NT2/D1 (cell line): ENCODE results near the gene ADIPOR1.
"Not testable (repeated sequence)": the region's sequence is repeated elsewhere in the genome, so short reads cannot be mapped to it uniquely, and the experiment has no call there.

Source experiments
- DNase-seq: peaks from one replicate; pipeline ENCODE4 v3.0.0-alpha.2; 2011; ENCODE audit warnings: low read depth, low spot score
- H3K27me3 ChIP-seq: 2 replicates; pipeline ENCODE4 v1.6.0; 2011; ENCODE audit warnings: mild to moderate bottlenecking; ENCODE audit not compliant: insufficient read length, insufficient read depth
- H3K36me3 ChIP-seq: 2 replicates; pipeline ENCODE4 v1.6.1; 2011; ENCODE audit warnings: mild to moderate bottlenecking, low read length, mixed read lengths; ENCODE audit not compliant: insufficient read depth, insufficient read length
- H3K4me1 ChIP-seq: 2 replicates; pipeline ENCODE4 v1.5.1; 2011; ENCODE audit not compliant: insufficient read depth, insufficient read length
- H3K4me3 ChIP-seq: 2 replicates; pipeline ENCODE4 v1.5.1; 2011; ENCODE audit warnings: low read depth; ENCODE audit not compliant: insufficient read length
- H3K9ac ChIP-seq: 2 replicates; pipeline ENCODE4 v1.6.0; 2011; ENCODE audit warnings: low read depth; ENCODE audit not compliant: insufficient read length
- H3K9me3 ChIP-seq: 2 replicates; pipeline ENCODE4 v1.5.1; 2011; ENCODE audit warnings: mild to moderate bottlenecking, low read length; ENCODE audit not compliant: insufficient read depth
- SUZ12 ChIP-seq: IDR thresholded peaks from 2 replicates; pipeline ENCODE4 v1.6.1; 2011; ENCODE audit not compliant: insufficient read length, insufficient read depth; ENCODE audit errors: extremely low read depth
- YY1 ChIP-seq: IDR thresholded peaks from 2 replicates; pipeline ENCODE4 v1.6.1; 2011; ENCODE audit not compliant: insufficient read length, insufficient read depth
- ZNF274 ChIP-seq: IDR thresholded peaks from 2 replicates; pipeline ENCODE4 v1.6.1; 2011; ENCODE audit warnings: mild to moderate bottlenecking, low read depth, low read length

Gene ADIPOR1

DNA sequence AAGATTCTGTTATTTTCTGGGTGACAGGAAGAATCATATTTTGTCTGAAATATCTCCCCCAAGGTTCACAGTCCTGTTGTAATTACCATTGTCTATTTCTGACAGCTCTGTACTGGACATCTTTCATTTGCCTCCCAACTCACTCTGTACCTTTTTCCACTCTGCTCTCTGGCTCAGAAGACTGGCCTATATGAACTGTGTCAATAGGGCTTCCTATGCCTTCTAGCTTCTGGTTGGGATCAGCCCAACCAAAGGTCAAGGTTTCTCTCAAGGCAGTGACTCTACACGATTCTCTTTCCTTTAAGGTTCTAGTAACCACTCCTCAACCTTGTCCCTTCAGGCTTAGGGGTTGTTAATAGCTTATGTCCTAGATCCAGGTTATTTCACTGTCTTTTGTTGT, 48.6 kb downstream of the ADIPOR1 start:
- TF ChIP-seq ZNF274: no peak
- no peak for TF ChIP-seq YY1
- TF ChIP-seq SUZ12: no peak
- no peaks in the 10 kb centered on the region for H3K27me3 ChIP-seq
- no peak for DNase-seq
- peaks cover 89% of the 10 kb centered on the region for H3K36me3 ChIP-seq
- H3K4me3 ChIP-seq: no peak overlapping the region
- no peaks in the 10 kb centered on the region for H3K4me1 ChIP-seq
- H3K9ac ChIP-seq: no peak overlapping the region
- no peaks in the 10 kb centered on the region for H3K9me3 ChIP-seq

DNA sequence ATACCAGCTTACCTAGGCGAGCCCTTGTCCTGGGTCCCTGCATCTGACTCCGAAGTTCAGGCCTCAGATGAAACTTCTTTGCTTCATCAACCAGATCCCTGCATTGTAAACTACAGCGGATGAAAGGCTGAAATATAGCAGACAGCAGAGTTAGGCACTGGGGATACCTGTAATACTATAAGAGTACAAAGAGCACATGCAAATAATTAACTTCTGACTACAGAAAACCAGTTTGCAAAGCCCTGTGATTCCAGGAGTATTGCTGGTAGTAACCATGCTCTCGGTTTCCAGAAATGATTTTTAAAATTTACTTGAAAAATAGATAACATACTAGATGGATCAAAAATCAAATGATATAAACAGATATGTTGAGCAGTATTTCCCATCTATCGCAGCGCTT, 49.1 kb downstream of the ADIPOR1 start:
- no peak for TF ChIP-seq SUZ12
- TF ChIP-seq YY1: no peak
- no peak for TF ChIP-seq ZNF274
- DNase-seq: no peak
- peaks cover 86% of the 10 kb centered on the region for H3K36me3 ChIP-seq
- H3K9me3 ChIP-seq: no peaks in the 10 kb centered on the region
- H3K9ac ChIP-seq: no peak overlapping the region
- no peaks in the 10 kb centered on the region for H3K4me1 ChIP-seq
- H3K27me3 ChIP-seq: no peaks in the 10 kb centered on the region
- H3K4me3 ChIP-seq: no peak overlapping the region

DNA sequence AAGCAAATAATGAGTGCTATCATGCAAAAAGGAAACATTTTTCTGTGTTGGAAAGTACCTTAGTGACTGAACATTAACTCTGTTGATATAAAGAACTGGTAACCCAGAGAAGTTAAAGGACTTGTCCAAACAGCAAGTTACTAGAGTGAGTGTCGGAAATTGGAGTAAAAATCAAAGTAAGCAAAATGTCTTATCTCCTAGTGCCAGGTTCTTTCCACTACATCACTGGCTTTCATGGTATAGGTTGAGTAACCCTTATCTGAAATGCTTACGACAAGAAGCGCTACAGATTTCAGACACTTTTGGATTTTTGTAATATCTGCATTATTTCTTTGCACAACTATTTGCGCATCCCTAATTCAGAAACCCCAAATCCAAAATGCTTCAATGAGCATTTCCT, 52.8 kb downstream of the ADIPOR1 start:
- H3K9me3 ChIP-seq: no peaks in the 10 kb centered on the region
- peaks cover 69% of the 10 kb centered on the region for H3K36me3 ChIP-seq
- no peak for TF ChIP-seq YY1
- TF ChIP-seq ZNF274: no peak
- TF ChIP-seq SUZ12: no peak
- no peaks in the 10 kb centered on the region for H3K4me1 ChIP-seq
- H3K9ac ChIP-seq: no peak overlapping the region
- no peaks in the 10 kb centered on the region for H3K27me3 ChIP-seq
- no peak for DNase-seq
- H3K4me3 ChIP-seq: no peak overlapping the region

GRCh38 chr1:202903808-202904207, 54.3 kb downstream of the ADIPOR1 start:
- H3K27me3 ChIP-seq, H3K4me1 ChIP-seq, H3K4me3 ChIP-seq, H3K9ac ChIP-seq, H3K9me3 ChIP-seq, DNase-seq: not testable (repeated sequence)
- peaks cover 60% of the 10 kb centered on the region for H3K36me3 ChIP-seq

DNA sequence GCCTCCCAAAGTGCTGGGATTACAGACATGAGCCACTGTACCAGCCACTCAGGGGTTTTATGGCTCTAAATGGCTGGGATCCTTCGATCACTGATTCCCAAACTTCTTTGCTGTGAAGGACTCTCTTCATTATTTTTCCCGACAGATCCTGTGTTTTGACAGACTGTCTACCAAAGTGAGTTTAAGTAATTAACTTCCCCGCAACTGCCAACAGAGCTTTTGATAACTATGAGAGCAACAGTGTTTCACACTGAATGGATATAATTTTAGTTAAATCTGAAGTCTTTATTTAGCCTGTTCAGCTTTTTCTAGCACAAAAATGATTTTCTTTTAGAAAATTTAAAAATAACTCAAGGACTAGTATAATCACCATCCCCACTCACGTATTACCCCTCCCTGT, 56.6 kb downstream of the ADIPOR1 start:
- no peak for DNase-seq
- Histone ChIP-seq H3K36me3 (peaks cover 57% of the 10 kb centered on the region), H3K27me3 (no peaks in the 10 kb centered on the region), H3K4me1 (no peaks in the 10 kb centered on the region), H3K4me3 (no peak overlapping the region), H3K9ac (no peak overlapping the region), H3K9me3 (no peaks in the 10 kb centered on the region)
- TF ChIP-seq YY1 (no peak), ZNF274 (no peak), SUZ12 (no peak)

GRCh38 chr1:202892501-202892900, 65.6 kb downstream of the ADIPOR1 start:
- no peak overlapping the region for H3K4me3 ChIP-seq
- peaks cover 71% of the 10 kb centered on the region for H3K36me3 ChIP-seq
- no peaks in the 10 kb centered on the region for H3K9me3 ChIP-seq
- TF ChIP-seq ZNF274: no peak
- TF ChIP-seq YY1: no peak
- no peak for TF ChIP-seq SUZ12
- no peaks in the 10 kb centered on the region for H3K27me3 ChIP-seq
- H3K9ac ChIP-seq: no peak overlapping the region
- no peaks in the 10 kb centered on the region for H3K4me1 ChIP-seq
- no peak for DNase-seq
